ENCODE results near the gene SUSD4. TPM values are rescaled to one million over a fixed set of nuclear protein-coding genes. Genes with fewer than 3 reads are reported as not detected.

SUSD4 gene
- total and polyA plus RNA-seq, 2 of the 8 experiments (the other 6 are each of a cell fraction or from before 2014, with no cell fraction given): 3.9 to 5.2 TPM

- TF ChIP-seq SIX5 (IDR thresholded peaks at IDR 0.05; ENCODE audit: low read depth, low read length): no peak
- no peak for TF ChIP-seq TCF12 (IDR thresholded peaks at IDR 0.05; ENCODE audit: low read depth, low read length)
- TF ChIP-seq POLR2AphosphoS5 (IDR thresholded peaks at IDR 0.05; ENCODE audit: low read depth, low read length): no peak
- TF ChIP-seq CHD7 (IDR thresholded peaks at IDR 0.05; ENCODE audit: insufficient replicate concordance, low read length): no peak
Measured at GRCh38 chr1:223245411-223245810, 118.6 kb downstream of the SUSD4 start (continued).

All from H1 (cell line).